NCI-H2081 treated with DMSO at 0.1 percent for 48 hours (cell line): Measurements from ENCODE around the gene RPS29.
"Not testable (repeated sequence)": the region's sequence is repeated elsewhere in the genome, so short reads cannot be mapped to it uniquely, and the experiment has no call there.

ENCODE experiments used
- DNase-seq: peaks from one replicate; lab custom pipeline; 2025; lab: John Stamatoyannopoulos, UW

The RPS29 gene

GRCh38 chr14:49585803-49586672 is at the start of gene RPS29:
Gene RPS29 (minus strand): TSS chr14:49586380. CDS start chr14:49586346, 34 bp downstream.
- peak; percentile 99 for DNase-seq

GRCh38 chr14:49634547-49635334 is 48.6 kb upstream of the RPS29 start, which contains the start of gene DNAAF2:
Gene DNAAF2 (minus strand): TSS chr14:49635244. CDS start chr14:49635149, 95 bp downstream.
- no peak for DNase-seq

- peak; percentile 63 for DNase-seq
These were observed 47.7 kb upstream of the RPS29 start for GRCh38 chr14:49633640-49634546.

DNA sequence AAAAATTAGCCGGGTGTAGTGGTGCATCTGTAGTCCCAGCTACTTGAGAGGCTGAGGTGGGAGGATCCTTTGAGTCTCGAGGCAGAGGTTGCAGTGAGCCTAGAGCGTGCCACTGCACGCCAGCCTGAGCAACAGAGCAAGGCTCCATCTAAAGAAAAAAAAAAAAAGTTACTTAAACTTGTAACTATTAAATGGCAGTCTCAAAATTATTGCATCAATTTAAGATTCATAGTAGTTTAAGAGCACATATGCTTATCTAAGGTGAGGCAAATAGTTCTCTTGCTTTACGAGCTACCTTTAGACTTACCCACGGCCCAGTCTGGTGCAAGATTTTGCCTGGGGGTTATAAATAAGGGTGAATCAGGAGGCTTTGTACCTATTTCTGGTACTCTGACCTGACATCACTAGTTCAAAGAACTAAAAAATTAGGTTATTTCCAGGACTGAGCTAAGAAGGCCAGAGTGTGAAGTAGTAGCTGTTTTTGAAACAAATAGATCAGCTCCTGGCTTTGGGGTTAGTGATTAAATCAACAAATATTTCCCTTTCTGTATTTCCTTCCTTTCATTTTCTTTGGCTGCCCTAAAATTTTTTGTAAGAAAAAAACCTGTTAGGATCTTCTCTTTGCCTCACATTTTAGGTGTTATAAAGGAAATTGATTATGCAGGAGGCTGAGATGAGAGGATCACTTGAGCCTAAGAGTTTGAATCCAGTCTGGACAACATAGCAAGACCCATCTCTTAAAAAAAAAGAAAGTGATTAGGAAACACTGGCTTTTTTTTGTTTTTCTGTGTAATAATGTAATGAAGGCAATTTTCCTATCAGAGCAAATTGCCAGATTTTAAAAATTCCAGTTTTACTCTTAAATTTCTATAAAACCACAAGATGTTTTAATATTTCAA is 38.0 kb upstream of the RPS29 start:
- DNase-seq = no peak

- no peak for DNase-seq
These were observed 37.2 kb upstream of the RPS29 start for GRCh38 chr14:49623387-49623786.

- DNase-seq = no peak
These were observed 35.9 kb upstream of the RPS29 start for GRCh38 chr14:49622022-49622607.

DNA sequence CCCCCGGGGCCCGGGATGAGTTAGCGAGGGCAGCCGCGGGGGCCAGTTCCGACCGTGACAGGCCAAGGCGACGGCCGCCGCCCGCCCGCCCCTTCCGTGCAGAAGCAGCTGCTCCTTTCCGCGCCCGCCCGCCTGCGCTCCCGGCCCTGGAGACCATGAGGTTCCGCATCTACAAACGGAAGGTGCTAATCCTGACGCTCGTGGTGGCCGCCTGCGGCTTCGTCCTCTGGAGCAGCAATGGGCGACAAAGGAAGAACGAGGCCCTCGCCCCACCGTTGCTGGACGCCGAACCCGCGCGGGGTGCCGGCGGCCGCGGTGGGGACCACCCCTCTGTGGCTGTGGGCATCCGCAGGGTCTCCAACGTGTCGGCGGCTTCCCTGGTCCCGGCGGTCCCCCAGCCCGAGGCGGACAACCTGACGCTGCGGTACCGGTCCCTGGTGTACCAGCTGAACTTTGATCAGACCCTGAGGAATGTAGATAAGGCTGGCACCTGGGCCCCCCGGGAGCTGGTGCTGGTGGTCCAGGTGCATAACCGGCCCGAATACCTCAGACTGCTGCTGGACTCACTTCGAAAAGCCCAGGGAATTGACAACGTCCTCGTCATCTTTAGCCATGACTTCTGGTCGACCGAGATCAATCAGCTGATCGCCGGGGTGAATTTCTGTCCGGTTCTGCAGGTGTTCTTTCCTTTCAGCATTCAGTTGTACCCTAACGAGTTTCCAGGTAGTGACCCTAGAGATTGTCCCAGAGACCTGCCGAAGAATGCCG is 35.1 kb upstream of the RPS29 start:
- no peak for DNase-seq

GRCh38 chr14:49620182-49621113 is 34.3 kb upstream of the RPS29 start, which contains the start of the genes MGAT2 and RPL36AL:
Gene MGAT2 (plus strand): TSS chr14:49620799. CDS start chr14:49621269, 470 bp downstream.
Gene RPL36AL (minus strand): TSS chr14:49620626. CDS start chr14:49619104, 1,522 bp downstream.
- peak; percentile 92 for DNase-seq

GRCh38 chr14:49619730-49620129 is 33.5 kb upstream of the RPS29 start:
- DNase-seq = no peak

DNA sequence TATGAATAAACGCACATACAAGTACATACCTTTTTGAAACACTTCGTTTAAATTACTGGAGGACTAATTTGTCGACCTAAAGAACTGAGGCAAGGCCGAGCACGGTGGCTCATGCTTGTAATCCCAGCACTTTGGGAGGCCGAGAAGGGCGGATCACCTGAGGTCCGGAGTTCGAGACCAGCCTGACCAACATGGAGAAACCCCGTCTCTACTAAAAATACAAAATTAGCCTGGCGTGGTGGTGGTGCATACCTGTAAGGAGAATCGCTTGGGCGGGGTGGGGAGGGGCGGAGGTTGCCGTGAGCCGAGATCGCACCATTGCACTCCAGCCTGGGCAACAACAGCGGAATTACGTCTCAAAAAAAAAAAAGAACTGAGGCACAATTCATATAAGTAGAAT is 33.1 kb upstream of the RPS29 start:
- not testable (repeated sequence) for DNase-seq

- no peak for DNase-seq
These were observed 31.8 kb upstream of the RPS29 start for GRCh38 chr14:49617852-49618519.

- no peak for DNase-seq
These were observed 29.6 kb upstream of the RPS29 start for GRCh38 chr14:49615776-49616175.

DNA sequence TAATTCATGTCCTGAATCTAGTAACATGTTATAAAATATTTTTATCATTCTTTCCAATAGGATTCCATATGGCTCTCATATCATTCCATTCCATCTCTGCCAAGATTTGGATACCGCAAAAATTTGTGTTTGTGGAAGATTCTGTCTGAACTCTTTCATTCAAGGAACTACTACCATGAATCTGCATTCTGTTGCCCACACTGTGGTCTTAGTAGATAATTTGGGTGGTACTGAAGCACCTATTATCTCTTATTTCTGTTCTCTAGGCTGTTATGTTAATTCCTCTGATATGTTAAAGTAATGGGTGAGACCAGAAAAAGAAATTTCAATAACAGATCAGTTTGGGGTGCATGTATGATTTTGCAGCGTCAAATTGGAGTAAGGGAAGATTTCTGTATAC is 28.0 kb upstream of the RPS29 start:
- DNase-seq = no peak

DNA sequence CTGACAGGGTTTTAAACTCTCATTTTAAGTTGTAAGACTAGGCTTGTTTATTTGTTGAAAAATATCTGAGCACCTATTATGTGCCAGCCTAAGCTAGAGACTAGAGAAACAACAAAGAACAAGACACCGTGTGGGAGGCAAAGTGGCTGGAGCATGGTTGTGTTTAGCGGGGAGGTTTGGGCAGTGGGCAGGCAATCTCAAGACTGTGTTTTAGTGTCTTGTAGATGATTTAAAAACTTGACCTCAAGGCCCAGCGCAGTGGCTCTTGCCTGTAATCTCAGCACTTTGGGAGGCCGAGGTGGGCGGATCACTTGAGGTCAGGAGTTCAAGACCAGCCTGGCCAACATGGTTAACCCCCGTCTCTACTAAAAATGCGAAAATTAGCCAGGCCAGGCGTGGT is 26.5 kb upstream of the RPS29 start:
- DNase-seq = no peak

GRCh38 chr14:49612251-49612650 is 26.1 kb upstream of the RPS29 start:
- DNase-seq = no peak

GRCh38 chr14:49607583-49607982 is 21.4 kb upstream of the RPS29 start:
- no peak for DNase-seq

DNA sequence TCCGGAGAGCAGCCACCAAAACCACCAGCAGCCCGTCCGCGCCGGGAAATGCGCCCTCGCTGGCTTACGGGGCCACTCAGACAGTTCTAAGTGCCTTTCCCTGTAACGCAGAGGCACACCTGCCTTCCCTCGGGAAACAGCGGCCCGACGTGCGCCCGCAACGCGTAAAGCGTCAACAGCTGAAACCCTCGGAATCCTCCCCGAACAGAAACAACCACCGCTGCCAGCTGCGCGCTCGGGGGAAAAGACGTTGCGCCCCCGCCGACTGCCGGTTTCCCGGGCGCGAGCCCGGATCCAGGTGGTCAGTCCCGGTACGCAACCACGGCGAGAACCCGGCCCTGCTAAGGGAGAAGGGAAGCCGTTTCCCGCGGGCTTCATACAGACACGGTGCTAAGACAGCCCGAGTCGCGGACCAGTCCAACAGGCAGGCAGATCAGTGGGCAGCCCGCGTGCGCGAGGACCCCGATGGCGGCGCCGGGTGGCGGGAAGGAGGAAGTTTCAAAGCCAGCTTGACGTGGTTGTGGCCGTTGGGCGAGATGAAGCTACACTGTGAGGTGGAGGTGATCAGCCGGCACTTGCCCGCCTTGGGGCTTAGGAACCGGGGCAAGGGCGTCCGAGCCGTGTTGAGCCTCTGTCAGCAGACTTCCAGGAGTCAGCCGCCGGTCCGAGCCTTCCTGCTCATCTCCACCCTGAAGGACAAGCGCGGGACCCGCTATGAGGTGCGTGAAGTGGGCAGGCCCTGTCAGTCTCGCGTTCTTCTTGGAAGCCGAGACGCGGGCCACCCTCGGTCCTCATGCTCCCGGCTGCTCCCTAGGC is 12.5 kb upstream of the RPS29 start, which contains the start of gene LRR1:
TSS of gene LRR1 (plus strand) at position 456 of the 816 bp plus-strand sequence. CDS start at position 537, 81 bp downstream.
- peak; percentile 21 for DNase-seq
